Neural cell (in vitro differentiated cells): Measurements from ENCODE around the gene ZNF500. TPM values are rescaled to one million over a fixed set of nuclear protein-coding genes. Genes with fewer than 3 reads are reported as not detected.

Experiments used
- H2AFZ ChIP-seq: fragments of 200-600, 300-800 bp; sonication (generic), shearing (Covaris generic); 2 replicates; pipeline ENCODE4 v1.6.0; 2014; ENCODE audit warnings: low read depth, mild to moderate bottlenecking, antibody characterized with exemption, low read length, moderate library complexity
- H3F3A ChIP-seq: fragments of 200-600 bp; shearing (Covaris generic); 2 replicates; pipeline ENCODE4 v1.6.1; 2016; ENCODE audit warnings: mild to moderate bottlenecking, moderate library complexity, mixed read lengths, antibody characterized with exemption, low read length; ENCODE audit not compliant: insufficient read depth, poor library complexity, severe bottlenecking
- H3K27ac ChIP-seq: fragments of 200-600, 300-800 bp; sonication (generic), shearing (Covaris generic); 2 replicates; pipeline ENCODE4 v1.5.1; 2014; ENCODE audit warnings: mild to moderate bottlenecking, low read length, moderate library complexity
- H3K27me3 ChIP-seq: fragments of 300-800, 200-600 bp; sonication (generic), shearing (Covaris generic); 2 replicates; pipeline ENCODE4 v1.6.0; 2014; ENCODE audit warnings: mild to moderate bottlenecking, low read depth, low read length, moderate library complexity; ENCODE audit not compliant: insufficient read depth
- H3K36me3 ChIP-seq: fragments of 300-800, 200-600 bp; sonication (generic), shearing (Covaris generic); 2 replicates; pipeline ENCODE4 v1.5.1; 2014; ENCODE audit warnings: mild to moderate bottlenecking, antibody characterized with exemption, low read length, moderate library complexity; ENCODE audit not compliant: insufficient read depth
- H3K4me2 ChIP-seq: fragments of 300-800, 200-600 bp; sonication (generic), shearing (Covaris generic); 2 replicates; pipeline ENCODE4 v1.6.0; 2014; ENCODE audit warnings: mild to moderate bottlenecking, low read length
- H3K4me3 ChIP-seq: fragments of 300-800, 200-600 bp; sonication (generic), shearing (Covaris generic); 2 replicates; pipeline ENCODE4 v1.5.1; 2014; ENCODE audit warnings: mild to moderate bottlenecking, low read length, moderate library complexity
- H3K79me2 ChIP-seq: fragments of 200-600 bp; shearing (Covaris generic); replicated peaks from 2 replicates; pipeline ENCODE4 v1.6.0; 2014; ENCODE audit warnings: mild to moderate bottlenecking, low read length, moderate library complexity; ENCODE audit not compliant: insufficient read depth
- H3K9ac ChIP-seq: fragments of 300-800, 200-600 bp; sonication (generic), shearing (Covaris generic); 2 replicates; pipeline ENCODE4 v1.6.1; 2016; ENCODE audit warnings: mild to moderate bottlenecking, low read length, mixed read lengths
- H3K9me2 ChIP-seq: fragments of 200-600 bp; shearing (Covaris generic); 2 replicates; pipeline ENCODE4 v1.6.1; 2016; ENCODE audit warnings: mild to moderate bottlenecking, low read length, mixed read lengths; ENCODE audit not compliant: insufficient read depth
- H3K9me3 ChIP-seq: fragments of 200-600, 300-800 bp; sonication (generic), shearing (Covaris generic); 2 replicates; pipeline ENCODE4 v1.6.1; 2016; ENCODE audit warnings: mild to moderate bottlenecking, mixed run types, low read length, moderate library complexity, mixed read lengths
- H4K20me1 ChIP-seq: fragments of 200-600 bp; shearing (Covaris generic); 2 replicates; pipeline ENCODE4 v1.6.1; 2016; ENCODE audit warnings: mild to moderate bottlenecking, mixed run types; ENCODE audit not compliant: insufficient read depth
- EP300 ChIP-seq: fragments of 450-650 bp; conservative IDR thresholded peaks from 2 replicates; pipeline ENCODE4 v1.6.1; 2014; ENCODE audit warnings: antibody characterized with exemption, mild to moderate bottlenecking, moderate library complexity; ENCODE audit not compliant: poor library complexity, severe bottlenecking
- EZH2 ChIP-seq: fragments of 200-600, 300-800 bp; shearing (Covaris generic), sonication (generic); IDR thresholded peaks from 2 replicates; pipeline ENCODE4 v1.6.1; 2014; ENCODE audit warnings: antibody characterized with exemption, low read length, borderline replicate concordance, mild to moderate bottlenecking; ENCODE audit not compliant: insufficient read depth, poor library complexity, severe bottlenecking
- MXI1 ChIP-seq: fragments of 450-650 bp; conservative IDR thresholded peaks from 2 replicates; pipeline ENCODE4 v1.6.1; 2014; ENCODE audit warnings: antibody characterized with exemption, mild to moderate bottlenecking; ENCODE audit not compliant: poor library complexity, severe bottlenecking
- POLR2AphosphoS5 ChIP-seq: IDR thresholded peaks from 2 replicates; pipeline ENCODE4 v1.6.1; 2012
- RAD21 ChIP-seq: fragments of 450-650 bp; conservative IDR thresholded peaks from 2 replicates; pipeline ENCODE4 v1.6.1; 2014; ENCODE audit warnings: antibody characterized with exemption, mild to moderate bottlenecking, moderate library complexity
- SMC3 ChIP-seq: fragments of 450-650 bp; conservative IDR thresholded peaks from 2 replicates; pipeline ENCODE4 v1.6.1; 2014; ENCODE audit warnings: antibody characterized with exemption, mild to moderate bottlenecking, moderate library complexity; ENCODE audit not compliant: poor library complexity
- TAF1 ChIP-seq: IDR thresholded peaks from 2 replicates; pipeline ENCODE4 v1.6.1; 2012; ENCODE audit warnings: low read depth
- polyA plus RNA-seq: library from polyadenylated mRNA; depleted of rRNA; stranded (reverse); fragments of >200 nt; gene quantifications from 2 replicates; pipeline ENCODE4 v1.2.3, GENCODE V29; 2014
- TF ChIP-seq, protein P1 (sequence below): IDR thresholded peaks from 2 replicates; pipeline ENCODE4 v1.6.1; 2012; ENCODE audit warnings: borderline replicate concordance
- TF ChIP-seq, protein P2 (sequence below): fragments of 450-650 bp; IDR thresholded peaks from 2 replicates; pipeline ENCODE4 v1.5.1; 2014; ENCODE audit warnings: antibody characterized with exemption, mild to moderate bottlenecking, moderate library complexity; ENCODE audit not compliant: poor library complexity, severe bottlenecking

ZNF500 gene
- polyA plus RNA-seq, 1 donor from 2014 or later: 16.0 TPM

DNA sequence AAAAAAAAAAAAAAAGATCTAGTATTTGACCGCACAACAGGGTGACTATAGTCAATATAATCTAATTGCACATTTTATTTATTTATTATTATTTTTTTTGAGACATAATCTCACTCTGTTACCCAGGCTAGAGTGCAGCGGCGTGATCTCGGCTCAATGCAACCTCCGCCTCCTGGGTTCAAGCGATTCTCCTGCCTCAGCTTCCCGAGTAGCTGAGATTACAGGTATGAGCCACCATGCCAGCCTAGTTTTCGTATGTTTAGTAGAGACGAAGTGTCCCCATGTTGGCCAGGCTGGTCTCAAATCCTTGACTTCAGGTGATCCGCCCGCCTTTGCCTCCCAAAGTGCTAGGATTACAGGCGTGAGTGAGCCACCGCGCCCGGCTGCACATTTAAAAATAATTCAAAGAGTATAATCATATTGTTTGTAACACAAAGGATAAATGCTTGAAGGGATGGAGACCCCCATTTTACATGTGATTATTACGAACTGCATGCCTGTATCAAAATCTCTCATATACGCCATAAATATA lies 33.7 kb downstream of the ZNF500 start:
- Histone ChIP-seq H3K4me3 (peak overlapping the region; percentile 93), H3F3A (no peaks in the 10 kb centered on the region), H3K9ac (peak overlapping the region; percentile 82), H3K9me2 (no peaks in the 10 kb centered on the region), H4K20me1 (no peaks in the 10 kb centered on the region), H3K4me2 (peak overlapping the region; percentile 58), H3K27me3 (no peaks in the 10 kb centered on the region), H3K79me2 (peaks cover 14% of the 10 kb centered on the region), H3K36me3 (no peaks in the 10 kb centered on the region), H2AFZ (peak overlapping the region; percentile 56), H3K27ac (peak overlapping the region; percentile 70), H3K9me3 (no peaks in the 10 kb centered on the region)
- TF ChIP-seq SMC3 (no peak), MXI1 (no peak), TAF1 (no peak), RAD21 (no peak), EZH2 (no peak), POLR2AphosphoS5 (no peak), EP300 (no peak)
- TF ChIP-seq, protein P1, sequence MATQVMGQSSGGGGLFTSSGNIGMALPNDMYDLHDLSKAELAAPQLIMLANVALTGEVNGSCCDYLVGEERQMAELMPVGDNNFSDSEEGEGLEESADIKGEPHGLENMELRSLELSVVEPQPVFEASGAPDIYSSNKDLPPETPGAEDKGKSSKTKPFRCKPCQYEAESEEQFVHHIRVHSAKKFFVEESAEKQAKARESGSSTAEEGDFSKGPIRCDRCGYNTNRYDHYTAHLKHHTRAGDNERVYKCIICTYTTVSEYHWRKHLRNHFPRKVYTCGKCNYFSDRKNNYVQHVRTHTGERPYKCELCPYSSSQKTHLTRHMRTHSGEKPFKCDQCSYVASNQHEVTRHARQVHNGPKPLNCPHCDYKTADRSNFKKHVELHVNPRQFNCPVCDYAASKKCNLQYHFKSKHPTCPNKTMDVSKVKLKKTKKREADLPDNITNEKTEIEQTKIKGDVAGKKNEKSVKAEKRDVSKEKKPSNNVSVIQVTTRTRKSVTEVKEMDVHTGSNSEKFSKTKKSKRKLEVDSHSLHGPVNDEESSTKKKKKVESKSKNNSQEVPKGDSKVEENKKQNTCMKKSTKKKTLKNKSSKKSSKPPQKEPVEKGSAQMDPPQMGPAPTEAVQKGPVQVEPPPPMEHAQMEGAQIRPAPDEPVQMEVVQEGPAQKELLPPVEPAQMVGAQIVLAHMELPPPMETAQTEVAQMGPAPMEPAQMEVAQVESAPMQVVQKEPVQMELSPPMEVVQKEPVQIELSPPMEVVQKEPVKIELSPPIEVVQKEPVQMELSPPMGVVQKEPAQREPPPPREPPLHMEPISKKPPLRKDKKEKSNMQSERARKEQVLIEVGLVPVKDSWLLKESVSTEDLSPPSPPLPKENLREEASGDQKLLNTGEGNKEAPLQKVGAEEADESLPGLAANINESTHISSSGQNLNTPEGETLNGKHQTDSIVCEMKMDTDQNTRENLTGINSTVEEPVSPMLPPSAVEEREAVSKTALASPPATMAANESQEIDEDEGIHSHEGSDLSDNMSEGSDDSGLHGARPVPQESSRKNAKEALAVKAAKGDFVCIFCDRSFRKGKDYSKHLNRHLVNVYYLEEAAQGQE: no peak
- TF ChIP-seq, protein P2, sequence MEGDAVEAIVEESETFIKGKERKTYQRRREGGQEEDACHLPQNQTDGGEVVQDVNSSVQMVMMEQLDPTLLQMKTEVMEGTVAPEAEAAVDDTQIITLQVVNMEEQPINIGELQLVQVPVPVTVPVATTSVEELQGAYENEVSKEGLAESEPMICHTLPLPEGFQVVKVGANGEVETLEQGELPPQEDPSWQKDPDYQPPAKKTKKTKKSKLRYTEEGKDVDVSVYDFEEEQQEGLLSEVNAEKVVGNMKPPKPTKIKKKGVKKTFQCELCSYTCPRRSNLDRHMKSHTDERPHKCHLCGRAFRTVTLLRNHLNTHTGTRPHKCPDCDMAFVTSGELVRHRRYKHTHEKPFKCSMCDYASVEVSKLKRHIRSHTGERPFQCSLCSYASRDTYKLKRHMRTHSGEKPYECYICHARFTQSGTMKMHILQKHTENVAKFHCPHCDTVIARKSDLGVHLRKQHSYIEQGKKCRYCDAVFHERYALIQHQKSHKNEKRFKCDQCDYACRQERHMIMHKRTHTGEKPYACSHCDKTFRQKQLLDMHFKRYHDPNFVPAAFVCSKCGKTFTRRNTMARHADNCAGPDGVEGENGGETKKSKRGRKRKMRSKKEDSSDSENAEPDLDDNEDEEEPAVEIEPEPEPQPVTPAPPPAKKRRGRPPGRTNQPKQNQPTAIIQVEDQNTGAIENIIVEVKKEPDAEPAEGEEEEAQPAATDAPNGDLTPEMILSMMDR: no peak

DNA sequence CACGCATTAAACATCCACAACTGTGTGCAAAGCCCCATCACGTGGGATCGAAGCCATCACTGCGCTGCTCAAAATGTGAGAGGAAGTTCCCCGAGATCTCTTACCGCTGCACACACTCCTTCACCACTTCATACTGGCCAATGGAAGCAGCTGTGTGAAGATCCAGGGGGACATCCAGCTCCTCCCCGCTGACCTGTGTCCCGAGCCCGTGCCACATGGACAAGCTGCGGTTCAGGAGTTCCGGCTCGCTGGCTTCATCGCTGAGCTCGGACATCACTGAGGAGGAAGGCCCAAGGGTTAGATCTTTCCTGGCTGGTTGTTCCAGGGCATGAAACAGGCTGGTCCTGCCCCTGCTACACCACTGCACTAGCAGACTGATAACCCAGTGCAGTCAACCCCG lies 37.1 kb downstream of the ZNF500 start:
- no peak overlapping the region for H3K9ac ChIP-seq
- no peak for TF ChIP-seq EP300
- TF ChIP-seq RAD21: no peak
- TF ChIP-seq TAF1: no peak
- TF ChIP-seq POLR2AphosphoS5: no peak
- H3K79me2 ChIP-seq: peaks cover 14% of the 10 kb centered on the region
- no peak overlapping the region for H2AFZ ChIP-seq
- no peaks in the 10 kb centered on the region for H3K27me3 ChIP-seq
- no peak overlapping the region for H3K4me2 ChIP-seq
- no peaks in the 10 kb centered on the region for H3K9me2 ChIP-seq
- no peak overlapping the region for H3K27ac ChIP-seq
- no peak overlapping the region for H3K4me3 ChIP-seq
- H4K20me1 ChIP-seq: no peaks in the 10 kb centered on the region
- no peaks in the 10 kb centered on the region for H3F3A ChIP-seq
- H3K9me3 ChIP-seq: no peaks in the 10 kb centered on the region
- H3K36me3 ChIP-seq: no peaks in the 10 kb centered on the region
